ENCODE results near the gene ZDHHC20. TPM values are rescaled to one million over a fixed set of nuclear protein-coding genes. Genes with fewer than 3 reads are reported as not detected.

Gene ZDHHC20
- total RNA-seq, 2 experiments from 2014 or later: 46.1 to 50.9 TPM

DNA sequence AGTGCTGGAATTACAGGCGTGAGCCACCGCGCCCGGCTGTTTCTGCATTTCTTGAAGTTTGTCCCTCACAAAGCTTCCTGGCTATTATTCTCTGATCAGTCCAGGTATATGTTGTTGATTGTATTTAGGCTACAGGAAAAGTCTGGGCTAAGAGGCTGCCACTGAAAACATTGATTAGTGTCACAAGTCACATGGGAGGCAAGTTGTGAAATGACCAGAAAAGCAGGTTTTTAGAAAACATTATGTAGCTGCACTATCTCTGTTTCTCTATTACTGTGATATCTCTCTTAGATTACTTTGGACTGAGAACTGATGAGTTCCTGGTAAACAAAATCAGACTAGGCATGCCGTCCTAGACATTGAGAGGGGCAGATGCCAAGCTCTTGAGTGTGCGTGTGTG, 16.0 kb upstream of the ZDHHC20 start:
- no peak overlapping the region for H3K4me3 Mint-ChIP-seq
- no peak for DNase-seq
- no peaks in the 10 kb centered on the region for H3K27me3 Mint-ChIP-seq
- no peak for ATAC-seq
- no peaks in the 10 kb centered on the region for H3K36me3 Mint-ChIP-seq (ENCODE audit: low read depth)
- ChIA-PET POLR2A (interaction anchor here (0.6 to 1.1 kb wide), 2 partner anchors 16 to 300 kb away, joined by 3 to 5 read pairs; no protein-coding TSS in a partner anchor), CTCF (interaction anchor here (3.2 to 5.1 kb wide), 2 partner anchors 17 to 178 kb away, joined by 19 to 95 read pairs; partner anchors contain the start of gene ZDHHC20)
- peaks cover 2% of the 10 kb centered on the region for H3K9me3 Mint-ChIP-seq
- TF ChIP-seq, protein P1, sequence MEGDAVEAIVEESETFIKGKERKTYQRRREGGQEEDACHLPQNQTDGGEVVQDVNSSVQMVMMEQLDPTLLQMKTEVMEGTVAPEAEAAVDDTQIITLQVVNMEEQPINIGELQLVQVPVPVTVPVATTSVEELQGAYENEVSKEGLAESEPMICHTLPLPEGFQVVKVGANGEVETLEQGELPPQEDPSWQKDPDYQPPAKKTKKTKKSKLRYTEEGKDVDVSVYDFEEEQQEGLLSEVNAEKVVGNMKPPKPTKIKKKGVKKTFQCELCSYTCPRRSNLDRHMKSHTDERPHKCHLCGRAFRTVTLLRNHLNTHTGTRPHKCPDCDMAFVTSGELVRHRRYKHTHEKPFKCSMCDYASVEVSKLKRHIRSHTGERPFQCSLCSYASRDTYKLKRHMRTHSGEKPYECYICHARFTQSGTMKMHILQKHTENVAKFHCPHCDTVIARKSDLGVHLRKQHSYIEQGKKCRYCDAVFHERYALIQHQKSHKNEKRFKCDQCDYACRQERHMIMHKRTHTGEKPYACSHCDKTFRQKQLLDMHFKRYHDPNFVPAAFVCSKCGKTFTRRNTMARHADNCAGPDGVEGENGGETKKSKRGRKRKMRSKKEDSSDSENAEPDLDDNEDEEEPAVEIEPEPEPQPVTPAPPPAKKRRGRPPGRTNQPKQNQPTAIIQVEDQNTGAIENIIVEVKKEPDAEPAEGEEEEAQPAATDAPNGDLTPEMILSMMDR (IDR thresholded peaks at IDR 0.05): no peak
- no peak overlapping the region for H3K27ac Mint-ChIP-seq
- intact Hi-C loops (cut with micrococcal nuclease): loop anchor here (5.0 kb wide), 2 partner anchors 363 to 533 kb away; no protein-coding TSS in a partner anchor
- peaks cover 7% of the 10 kb centered on the region for H3K4me1 Mint-ChIP-seq (ENCODE audit: low read depth)

DNA sequence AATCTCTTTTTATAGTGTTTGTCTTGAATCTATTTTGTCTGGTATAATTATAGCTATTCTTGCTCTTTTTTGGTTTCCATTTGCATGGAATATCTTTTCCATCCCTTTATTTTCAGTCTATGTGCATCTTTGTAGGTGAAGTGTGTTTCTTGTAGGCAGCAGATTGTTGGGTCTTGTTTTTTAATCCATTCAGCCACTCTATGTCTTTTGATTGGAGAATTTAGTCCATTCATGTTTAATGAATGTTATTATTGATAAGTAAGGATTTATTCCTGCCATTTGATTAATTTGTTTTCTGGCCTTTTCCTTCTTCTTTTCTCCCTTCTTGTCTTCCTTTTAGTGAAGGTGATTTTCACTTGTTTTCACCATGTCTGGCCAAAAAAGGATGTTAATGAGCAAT, 11.7 kb upstream of the ZDHHC20 start:
- Mint-ChIP-seq H3K9me3 (peaks cover 2% of the 10 kb centered on the region), H3K4me3 (no peak overlapping the region), H3K27ac (no peak overlapping the region), H3K4me1 (ENCODE audit: low read depth) (no peaks in the 10 kb centered on the region), H3K27me3 (no peaks in the 10 kb centered on the region), H3K36me3 (ENCODE audit: low read depth) (no peaks in the 10 kb centered on the region)
- DNase-seq: no peak
- intact Hi-C loops (cut with micrococcal nuclease): no loop called here
- TF ChIP-seq, protein P1 (IDR thresholded peaks at IDR 0.05): no peak
- no peak for ATAC-seq
- ChIA-PET POLR2A (no interaction called here), CTCF (no interaction called here)

DNA sequence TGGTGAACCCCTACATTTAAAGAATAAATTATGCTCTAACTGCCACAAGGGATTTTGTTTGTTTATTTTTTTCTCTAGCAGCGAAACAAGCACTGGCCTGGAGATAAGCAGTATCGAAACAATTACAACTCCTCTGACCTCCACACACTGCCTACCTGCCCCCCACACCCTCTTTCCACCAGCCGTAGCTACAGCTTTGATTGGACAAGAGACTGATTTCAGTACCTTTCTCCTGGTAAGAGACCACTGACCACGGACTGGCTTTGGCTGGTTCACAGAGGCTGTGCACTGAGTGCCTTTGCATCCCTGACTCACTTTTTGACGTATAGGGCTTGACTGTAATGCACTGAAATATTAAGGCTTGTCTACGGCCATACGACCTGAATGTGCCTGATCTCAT, 7.4 kb upstream of the ZDHHC20 start:
- H3K4me1 Mint-ChIP-seq (ENCODE audit: low read depth): no peaks in the 10 kb centered on the region
- no peak overlapping the region for H3K27ac Mint-ChIP-seq
- TF ChIP-seq, protein P1 (IDR thresholded peaks at IDR 0.05): no peak
- ATAC-seq: no peak
- no peak overlapping the region for H3K4me3 Mint-ChIP-seq
- DNase-seq: no peak
- peaks cover 2% of the 10 kb centered on the region for H3K9me3 Mint-ChIP-seq
- ChIA-PET POLR2A (interaction anchor here (0.6 kb wide), 1 partner anchor 353 kb away, joined by 3 read pairs; no protein-coding TSS in a partner anchor), CTCF (interaction anchor here (8.6 kb wide), 1 partner anchor 11 kb away, joined by 50 read pairs; no protein-coding TSS in a partner anchor)
- H3K27me3 Mint-ChIP-seq: no peaks in the 10 kb centered on the region
- intact Hi-C loops (cut with micrococcal nuclease): no loop called here
- no peaks in the 10 kb centered on the region for H3K36me3 Mint-ChIP-seq (ENCODE audit: low read depth)

DNA sequence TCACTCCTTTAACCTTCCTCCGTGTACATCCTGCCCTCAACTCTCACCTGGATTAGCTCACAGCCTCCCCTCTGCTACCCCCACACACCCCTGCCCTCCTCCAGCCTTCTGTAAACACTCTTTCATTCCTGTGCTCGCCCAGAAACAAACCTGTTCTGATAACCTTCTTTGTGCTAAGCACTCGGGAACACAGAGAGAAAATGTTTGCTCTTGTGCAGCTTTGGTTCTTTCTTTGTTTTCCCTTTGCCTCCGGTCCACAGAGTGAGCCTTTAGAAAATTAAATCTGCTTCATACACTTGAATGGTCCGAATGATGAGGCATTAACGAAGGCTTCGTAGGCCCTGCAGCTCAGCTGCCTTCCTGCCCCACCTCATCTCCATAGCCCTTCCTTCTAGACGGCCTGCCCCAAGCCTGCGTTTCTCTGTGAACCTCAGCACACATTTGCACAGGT, 6.6 kb upstream of the ZDHHC20 start:
- Mint-ChIP-seq H3K27ac (no peak overlapping the region), H3K4me1 (ENCODE audit: low read depth) (no peaks in the 10 kb centered on the region), H3K27me3 (no peaks in the 10 kb centered on the region), H3K9me3 (peaks cover 1% of the 10 kb centered on the region), H3K36me3 (ENCODE audit: low read depth) (no peaks in the 10 kb centered on the region), H3K4me3 (no peak overlapping the region)
- TF ChIP-seq, protein P1 (IDR thresholded peaks at IDR 0.05): no peak
- intact Hi-C loops (cut with micrococcal nuclease): no loop called here
- ChIA-PET CTCF (interaction anchor here (8.6 kb wide), 1 partner anchor 11 kb away, joined by 50 read pairs; no protein-coding TSS in a partner anchor), POLR2A (no interaction called here)
- no peak for ATAC-seq
- no peak for DNase-seq

DNA sequence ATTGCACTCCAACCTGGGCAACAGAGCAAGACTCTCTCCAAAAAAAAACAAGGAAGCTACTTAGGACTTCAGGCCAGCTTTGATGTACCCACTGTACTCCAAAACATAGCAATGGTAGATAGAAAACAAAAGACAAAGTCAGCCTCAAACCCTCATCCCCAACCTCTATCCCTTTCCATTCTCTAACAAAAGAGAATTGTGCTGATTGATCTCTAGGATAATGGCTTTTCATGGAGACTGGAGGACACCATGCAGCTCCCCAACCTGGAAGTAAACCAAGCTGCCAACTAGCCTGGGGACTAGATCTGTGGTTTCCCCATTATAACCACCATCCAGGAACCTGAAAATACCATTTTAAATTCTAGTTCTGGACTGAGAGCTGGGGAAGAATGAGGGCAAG, 4.3 kb upstream of the ZDHHC20 start:
- no peaks in the 10 kb centered on the region for H3K36me3 Mint-ChIP-seq (ENCODE audit: low read depth)
- no peak for DNase-seq
- intact Hi-C loops (cut with micrococcal nuclease): no loop called here
- TF ChIP-seq, protein P1 (IDR thresholded peaks at IDR 0.05): no peak
- H3K9me3 Mint-ChIP-seq: no peaks in the 10 kb centered on the region
- H3K27me3 Mint-ChIP-seq: no peaks in the 10 kb centered on the region
- ChIA-PET CTCF (interaction anchor here (0.6 to 8.6 kb wide), 2 partner anchors 14 to 93 kb away, joined by 3 to 50 read pairs; no protein-coding TSS in a partner anchor), POLR2A (interaction anchor here (0.6 to 0.8 kb wide), 2 partner anchors 13 to 18 kb away, joined by 3 read pairs; no protein-coding TSS in a partner anchor)
- no peaks in the 10 kb centered on the region for H3K4me1 Mint-ChIP-seq (ENCODE audit: low read depth)
- H3K27ac Mint-ChIP-seq: no peak overlapping the region
- no peak overlapping the region for H3K4me3 Mint-ChIP-seq
- no peak for ATAC-seq

Measured in activated CD8-positive, alpha-beta T cell treated with anti-CD3 and anti-CD28 coated beads for 36 hours (primary cell).